ENCODE data around the gene APBB3.

The APBB3 gene

DNA sequence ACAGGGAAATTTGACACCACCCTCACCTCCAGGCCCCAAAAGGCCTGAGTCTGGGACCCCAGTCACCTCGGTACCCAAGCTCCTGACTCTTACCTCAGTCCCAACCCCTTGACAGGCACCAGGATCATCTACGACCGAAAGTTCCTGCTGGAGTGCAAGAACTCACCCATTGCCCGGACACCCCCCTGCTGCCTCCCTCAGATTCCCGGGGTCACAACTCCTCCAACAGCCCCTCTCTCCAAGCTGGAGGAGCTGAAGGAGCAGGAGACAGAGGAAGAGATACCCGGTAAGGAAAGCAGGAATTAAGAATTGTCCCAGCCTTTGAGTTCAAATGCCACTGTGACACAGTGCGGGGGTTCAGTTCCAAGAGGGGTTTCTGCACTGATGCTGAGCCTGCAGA is 15.6 kb downstream of the APBB3 start:
- TF ChIP-seq, protein P1, sequence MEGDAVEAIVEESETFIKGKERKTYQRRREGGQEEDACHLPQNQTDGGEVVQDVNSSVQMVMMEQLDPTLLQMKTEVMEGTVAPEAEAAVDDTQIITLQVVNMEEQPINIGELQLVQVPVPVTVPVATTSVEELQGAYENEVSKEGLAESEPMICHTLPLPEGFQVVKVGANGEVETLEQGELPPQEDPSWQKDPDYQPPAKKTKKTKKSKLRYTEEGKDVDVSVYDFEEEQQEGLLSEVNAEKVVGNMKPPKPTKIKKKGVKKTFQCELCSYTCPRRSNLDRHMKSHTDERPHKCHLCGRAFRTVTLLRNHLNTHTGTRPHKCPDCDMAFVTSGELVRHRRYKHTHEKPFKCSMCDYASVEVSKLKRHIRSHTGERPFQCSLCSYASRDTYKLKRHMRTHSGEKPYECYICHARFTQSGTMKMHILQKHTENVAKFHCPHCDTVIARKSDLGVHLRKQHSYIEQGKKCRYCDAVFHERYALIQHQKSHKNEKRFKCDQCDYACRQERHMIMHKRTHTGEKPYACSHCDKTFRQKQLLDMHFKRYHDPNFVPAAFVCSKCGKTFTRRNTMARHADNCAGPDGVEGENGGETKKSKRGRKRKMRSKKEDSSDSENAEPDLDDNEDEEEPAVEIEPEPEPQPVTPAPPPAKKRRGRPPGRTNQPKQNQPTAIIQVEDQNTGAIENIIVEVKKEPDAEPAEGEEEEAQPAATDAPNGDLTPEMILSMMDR (conservative IDR thresholded peaks at IDR 0.05; ENCODE audit: low read depth, low read length) = no peak
- DNase-seq (ENCODE audit: low read depth) = no peak
- no peak overlapping the region for H3K4me3 ChIP-seq (ENCODE audit: low read length)

DNA sequence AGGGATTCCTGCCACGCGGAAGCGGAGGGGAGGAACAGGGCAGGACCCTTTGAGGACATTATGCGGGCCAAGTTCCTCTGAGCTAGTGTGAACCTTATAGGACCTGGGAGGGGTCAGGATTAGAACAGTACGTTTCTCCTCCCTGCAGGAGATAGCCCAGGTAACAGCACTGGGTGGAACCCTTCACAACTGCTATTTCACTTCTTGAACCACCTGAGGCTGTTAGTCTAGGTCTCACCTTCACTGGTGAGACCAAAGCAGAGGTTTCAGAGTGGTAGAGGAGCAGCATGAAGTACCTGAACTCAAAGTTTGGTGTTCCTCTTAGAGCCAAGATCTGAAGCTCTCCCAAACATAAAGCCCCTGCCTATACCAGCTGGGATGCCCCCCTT is 16.1 kb downstream of the APBB3 start:
- DNase-seq (ENCODE audit: low read depth) = no peak
- H3K4me3 ChIP-seq (ENCODE audit: low read length) = peak overlapping the region; percentile 51
- TF ChIP-seq, protein P1 (conservative IDR thresholded peaks at IDR 0.05; ENCODE audit: low read depth, low read length) = no peak

DNA sequence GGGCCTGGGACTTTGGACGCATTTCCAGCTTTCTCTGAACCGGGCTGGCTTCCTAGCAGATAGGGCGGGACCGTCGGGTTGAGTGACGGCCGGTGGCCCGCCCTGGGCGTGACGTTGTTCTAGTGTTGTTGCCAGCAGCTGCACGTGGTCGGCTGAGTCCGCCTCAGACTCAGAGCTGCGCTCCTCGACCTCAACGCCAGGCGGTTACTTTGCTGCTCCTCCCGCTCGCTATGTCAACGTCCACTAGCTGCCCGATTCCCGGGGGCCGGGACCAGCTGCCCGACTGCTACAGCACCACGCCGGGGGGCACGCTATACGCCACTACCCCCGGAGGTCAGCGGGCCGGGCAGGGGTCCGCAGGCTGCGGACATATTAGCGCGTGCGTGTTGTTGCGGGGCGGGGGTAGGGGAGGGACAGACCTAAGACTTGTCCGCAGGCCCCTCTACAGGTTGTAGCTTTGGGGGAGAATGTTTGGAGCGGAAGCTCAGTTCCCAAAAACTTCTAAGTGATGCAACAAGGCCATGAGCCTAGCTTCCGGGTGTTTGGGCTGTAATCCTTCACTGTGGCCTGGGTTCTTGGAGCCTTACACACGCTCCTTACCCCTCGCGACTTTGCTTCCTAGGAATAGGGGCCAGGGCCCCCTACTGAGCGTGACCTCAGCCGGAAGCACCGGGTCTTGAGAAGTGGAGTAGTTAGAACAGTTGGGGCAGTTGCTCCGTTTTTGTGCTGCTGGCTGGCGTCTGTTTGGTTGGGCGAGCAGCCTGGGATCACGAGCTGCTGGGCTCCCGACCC is 16.7 kb downstream of the APBB3 start, which contains the start of gene EIF4EBP3:
Gene EIF4EBP3 (plus strand): TSS at position 155 of the 792 bp plus-strand sequence. CDS start 76 bp downstream, at position 231.
- H3K4me3 ChIP-seq (ENCODE audit: low read length) = peak within 1 kb of the TSS; percentile 51
- TF ChIP-seq, protein P1 (conservative IDR thresholded peaks at IDR 0.05; ENCODE audit: low read depth, low read length) = peak; percentile 45
- peak; percentile 87 for DNase-seq (ENCODE audit: low read depth)

DNA sequence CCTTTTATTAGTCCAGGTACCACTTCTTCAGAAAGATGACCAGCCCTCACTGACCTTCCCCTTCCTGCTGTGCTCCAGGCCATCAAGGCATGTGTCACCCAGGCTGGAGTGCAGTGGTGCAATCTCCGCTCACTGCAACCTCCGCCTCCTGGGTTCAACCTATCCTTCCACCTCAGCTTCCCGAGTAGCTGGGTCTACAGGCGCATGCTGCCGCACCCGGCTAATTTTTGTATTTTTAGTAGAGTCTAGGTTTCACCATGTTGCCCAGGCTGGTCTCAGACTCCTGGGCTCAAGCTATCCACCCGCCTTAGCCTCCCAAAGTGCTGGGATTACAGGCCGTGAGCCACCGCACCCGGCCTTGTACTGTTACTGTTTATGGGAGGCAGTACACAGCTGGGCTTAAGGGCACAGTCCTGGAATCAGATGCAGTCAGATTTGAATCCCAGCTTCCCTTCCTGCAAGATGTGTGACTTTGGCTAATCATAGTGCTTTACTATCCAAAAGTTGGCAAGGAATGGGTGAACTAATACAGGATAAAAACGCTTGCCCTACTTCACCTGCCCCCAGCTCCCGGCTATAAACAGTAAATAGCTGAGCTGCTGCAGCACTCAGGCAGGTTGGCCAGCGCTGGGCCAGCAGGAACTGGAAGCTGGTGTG is 17.4 kb downstream of the APBB3 start:
- H3K4me3 ChIP-seq (ENCODE audit: low read length) = no peak overlapping the region
- no peak for DNase-seq (ENCODE audit: low read depth)
- TF ChIP-seq, protein P1 (conservative IDR thresholded peaks at IDR 0.05; ENCODE audit: low read depth, low read length) = no peak

DNA sequence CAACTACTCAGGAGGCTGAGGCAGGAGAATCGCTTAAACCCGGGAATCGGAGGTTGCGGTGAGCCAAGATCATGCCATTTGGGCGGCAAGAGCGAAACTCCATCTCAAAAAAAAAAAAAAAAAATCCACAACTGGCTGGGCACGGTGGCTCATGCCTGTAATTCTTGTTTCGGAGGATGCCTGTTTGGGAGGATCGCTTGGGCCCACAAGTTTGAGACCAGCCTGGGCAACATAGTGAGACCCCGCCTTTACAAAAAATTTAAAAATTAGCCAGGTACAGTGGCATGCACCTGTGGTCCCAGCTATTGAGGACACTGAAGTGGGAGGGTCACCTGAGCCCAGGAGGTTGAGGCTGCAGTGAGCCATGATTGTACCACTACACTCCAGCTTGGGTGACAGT is 18.8 kb downstream of the APBB3 start:
- no peak overlapping the region for H3K4me3 ChIP-seq (ENCODE audit: low read length)
- no peak for DNase-seq (ENCODE audit: low read depth)
- TF ChIP-seq, protein P1 (conservative IDR thresholded peaks at IDR 0.05; ENCODE audit: low read depth, low read length) = no peak

DNA sequence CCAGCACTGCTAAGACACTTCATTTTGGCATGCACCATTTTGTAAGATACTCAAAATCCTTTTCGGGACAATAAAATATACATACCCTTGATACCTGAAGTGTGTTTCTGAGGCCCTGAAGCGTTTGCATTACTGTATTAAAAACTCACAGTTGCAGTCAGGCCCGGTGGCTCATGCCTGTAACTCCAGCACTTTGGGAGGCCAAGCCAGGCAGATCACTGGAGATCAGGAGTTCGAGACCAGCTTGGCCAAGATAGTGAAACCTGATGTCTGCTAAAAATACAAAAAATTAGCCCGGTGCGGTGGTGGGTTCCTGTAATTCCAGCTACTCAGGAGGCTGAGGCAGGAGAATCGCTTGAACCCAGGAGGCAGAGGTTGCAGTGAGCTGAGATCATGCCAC is 19.4 kb downstream of the APBB3 start:
- TF ChIP-seq, protein P1 (conservative IDR thresholded peaks at IDR 0.05; ENCODE audit: low read depth, low read length) = no peak
- no peak overlapping the region for H3K4me3 ChIP-seq (ENCODE audit: low read length)
- no peak for DNase-seq (ENCODE audit: low read depth)

Measured in retinal pigment epithelial cell (primary cell).